Body of pancreas (tissue), 4 donors: ENCODE data around the gene GINS1. TPM values are rescaled to one million over a fixed set of nuclear protein-coding genes. Genes with fewer than 3 reads are reported as not detected.

Source experiments
- ATAC-seq: fragments of 150-250 bp; one replicate; pipeline ENCODE4 v1.9.1; 2016
- DNase-seq, 4 donors: peaks; one replicate each; pipeline ENCODE4 v3.0.0-alpha.2; 2019
- H3K27ac ChIP-seq, 4 donors: fragments of 200-600 bp; sonication (generic); 1 replicate in 3 of 4; 2 replicates in 1 of 4; pipeline versions ENCODE4 v1.5.1 to v1.6.1; 2016 to 2019; ENCODE audit warnings: mild to moderate bottlenecking in 1 of 4, mixed read lengths in 1 of 4, moderate library complexity in 1 of 4
- H3K27me3 ChIP-seq, 2 donors: fragments of 200-600 bp; sonication (generic); one replicate each; pipeline ENCODE4 v1.6.0; 2016; ENCODE audit warnings: mild to moderate bottlenecking in 1 of 2
- H3K36me3 ChIP-seq, 2 donors: fragments of 200-600 bp; sonication (generic); replicated peaks in 1 of 2; 2 replicates each; pipeline ENCODE4 v1.5.1; 2016; ENCODE audit warnings: low read depth in 2 of 2; ENCODE audit not compliant: insufficient read depth in 1 of 2
- H3K4me1 ChIP-seq: fragments of 200-600 bp; sonication (generic); one replicate; pipeline ENCODE4 v1.6.0; 2016
- H3K4me3 ChIP-seq, 2 donors: fragments of 200-600 bp; sonication (generic); 1 replicate in 1 of 2; 2 replicates in 1 of 2; pipeline ENCODE4 v1.5.1; 2016 to 2019
- H3K9me3 ChIP-seq, 3 donors: fragments of 200-600 bp; sonication (generic); 1 replicate in 2 of 3; 2 replicates in 1 of 3; pipeline ENCODE4 v1.5.1; 2016
- POLR2A ChIP-seq, 3 donors: fragments of 450-650 bp; IDR thresholded peaks; one replicate each; pipeline ENCODE4 v1.6.1; 2016; ENCODE audit warnings: antibody characterized with exemption in 3 of 3, mild to moderate bottlenecking in 2 of 3
- WGBS, 2 donors: methylation state at CpG; one replicate each; pipeline ENCODE4 v1.1.5; 2017; 5-methylcytosine and 5-hydroxymethylcytosine counted together
- intact Hi-C: fragments of 100-400 bp; cut with DNase I; formaldehyde crosslinking; loops from one replicate; pipeline ENCODE4 v1.15.1; 2023
- total RNA-seq, 2 donors: library from RNA; depleted of rRNA; stranded (reverse); fragments of >200 nt; gene quantifications; one replicate each; pipeline ENCODE4 v1.1.0, GENCODE V29; 2016
- TF ChIP-seq, protein P1 (sequence below), 7 experiments: fragments of 450-650 bp in 4 of 7; fragments of 200-600 bp in 3 of 7; sonication (generic) in 3 of 7; IDR thresholded peaks; one replicate each; pipeline ENCODE4 v1.5.1; 2016 to 2019; ENCODE audit warnings: antibody characterized with exemption in 7 of 7

Gene GINS1
- total RNA-seq, 2 donors from 2014 or later = 0.78 to 0.99 TPM

DNA sequence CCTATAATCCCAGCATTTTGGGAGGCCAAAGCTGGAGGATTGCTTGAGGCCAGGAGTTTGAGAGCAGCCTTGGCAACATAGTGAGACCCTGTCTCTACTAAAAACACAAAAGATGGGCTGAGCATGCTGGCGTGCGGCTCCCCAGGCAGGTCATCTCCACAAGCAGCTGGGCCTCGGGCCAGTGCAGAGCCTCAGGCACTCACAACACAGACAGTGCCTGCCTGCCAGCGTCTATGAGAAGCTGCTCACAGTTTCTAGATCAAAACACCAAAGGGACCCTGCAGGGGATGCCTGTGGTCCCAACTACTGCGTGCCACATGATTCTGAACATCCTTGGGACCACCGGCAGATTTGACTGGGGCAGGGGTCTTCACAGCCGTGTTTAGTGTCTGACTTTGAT is 59.4 kb downstream of the GINS1 start:
- Histone ChIP-seq H3K9me3 (no peaks in the 10 kb centered on the region), H3K4me1 (no peaks in the 10 kb centered on the region), H3K4me3 (no peak overlapping the region), H3K27me3 (no peaks in the 10 kb centered on the region), H3K27ac (no peak overlapping the region), H3K36me3 (no peaks in the 10 kb centered on the region)
- ATAC-seq = no peak
- no peak for DNase-seq
- intact Hi-C loops = no loop called here
- TF ChIP-seq, protein P1, sequence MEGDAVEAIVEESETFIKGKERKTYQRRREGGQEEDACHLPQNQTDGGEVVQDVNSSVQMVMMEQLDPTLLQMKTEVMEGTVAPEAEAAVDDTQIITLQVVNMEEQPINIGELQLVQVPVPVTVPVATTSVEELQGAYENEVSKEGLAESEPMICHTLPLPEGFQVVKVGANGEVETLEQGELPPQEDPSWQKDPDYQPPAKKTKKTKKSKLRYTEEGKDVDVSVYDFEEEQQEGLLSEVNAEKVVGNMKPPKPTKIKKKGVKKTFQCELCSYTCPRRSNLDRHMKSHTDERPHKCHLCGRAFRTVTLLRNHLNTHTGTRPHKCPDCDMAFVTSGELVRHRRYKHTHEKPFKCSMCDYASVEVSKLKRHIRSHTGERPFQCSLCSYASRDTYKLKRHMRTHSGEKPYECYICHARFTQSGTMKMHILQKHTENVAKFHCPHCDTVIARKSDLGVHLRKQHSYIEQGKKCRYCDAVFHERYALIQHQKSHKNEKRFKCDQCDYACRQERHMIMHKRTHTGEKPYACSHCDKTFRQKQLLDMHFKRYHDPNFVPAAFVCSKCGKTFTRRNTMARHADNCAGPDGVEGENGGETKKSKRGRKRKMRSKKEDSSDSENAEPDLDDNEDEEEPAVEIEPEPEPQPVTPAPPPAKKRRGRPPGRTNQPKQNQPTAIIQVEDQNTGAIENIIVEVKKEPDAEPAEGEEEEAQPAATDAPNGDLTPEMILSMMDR (IDR thresholded peaks at IDR 0.05) = no peak
- TF ChIP-seq POLR2A (IDR thresholded peaks at IDR 0.05) = no peak
- 85 to 94% methylated on average over 5 to 7 of the region's 7 CpGs for WGBS, 2 donors

GRCh38 chr20:25467441-25467840 is 60.0 kb downstream of the GINS1 start:
- Histone ChIP-seq H3K27me3 (no peaks in the 10 kb centered on the region), H3K4me3 (no peak overlapping the region), H3K36me3 (no peaks in the 10 kb centered on the region), H3K9me3 (no peaks in the 10 kb centered on the region), H3K27ac (no peak overlapping the region), H3K4me1 (no peaks in the 10 kb centered on the region)
- TF ChIP-seq, protein P1 (IDR thresholded peaks at IDR 0.05) = no peak
- no peak for TF ChIP-seq POLR2A (IDR thresholded peaks at IDR 0.05)
- 86 to 91% methylated on average over 8 of the region's 8 CpGs for WGBS, 2 donors
- DNase-seq (no peak), ATAC-seq (no peak)
- intact Hi-C loops = no loop called here

GRCh38 chr20:25468126-25469075 is 60.9 kb downstream of the GINS1 start:
- DNase-seq (no peak), ATAC-seq (no peak)
- H3K9me3 ChIP-seq = no peaks in the 10 kb centered on the region
- H3K27me3 ChIP-seq = no peaks in the 10 kb centered on the region
- H3K27ac ChIP-seq = no peak overlapping the region
- H3K4me3 ChIP-seq = no peak overlapping the region
- intact Hi-C loops = no loop called here
- no peaks in the 10 kb centered on the region for H3K36me3 ChIP-seq
- H3K4me1 ChIP-seq = no peaks in the 10 kb centered on the region
- 83 to 92% methylated on average over 17 to 18 of the region's 18 CpGs for WGBS, 2 donors
- no peak for TF ChIP-seq POLR2A (IDR thresholded peaks at IDR 0.05)
- TF ChIP-seq, protein P1 (IDR thresholded peaks at IDR 0.05) = no peak

GRCh38 chr20:25469558-25469957 is 62.1 kb downstream of the GINS1 start:
- H3K9me3 ChIP-seq = no peaks in the 10 kb centered on the region
- intact Hi-C loops = no loop called here
- H3K4me3 ChIP-seq = no peak overlapping the region
- ATAC-seq = no peak
- no peaks in the 10 kb centered on the region for H3K36me3 ChIP-seq
- H3K27me3 ChIP-seq = no peaks in the 10 kb centered on the region
- WGBS, 2 donors = 77 to 85% methylated on average over 7 to 13 of the region's 13 CpGs
- no peak overlapping the region for H3K27ac ChIP-seq
- TF ChIP-seq, protein P1 (IDR thresholded peaks at IDR 0.05) = no peak
- TF ChIP-seq POLR2A (IDR thresholded peaks at IDR 0.05) = no peak
- no peaks in the 10 kb centered on the region for H3K4me1 ChIP-seq
- no peak for DNase-seq
